A549 (cell line): Measurements from ENCODE around the gene PDS5B. TPM values are rescaled to one million over a fixed set of nuclear protein-coding genes. Genes with fewer than 3 reads are reported as not detected.

Experiments
- ATAC-seq, 2 experiments: fragments of 200-7000 bp in 1 of 2; fragments of >200 bp in 1 of 2; cut with Nextera tagmentation in 1 of 2; cut with Tn5 transposase in 1 of 2; 3 replicates each; pipeline versions ENCODE4 v1.8.0 to v1.9.1; 2018 to 2020; ENCODE audit warnings: mild to moderate bottlenecking in 1 of 2, moderate library complexity in 1 of 2
- CTCF ChIA-PET: fragments of 300-600 bp; sonication (Branson Sonifier 250); formaldehyde crosslinking; extraction: SDS; loops from one replicate; lab custom pipeline; 2021; ENCODE audit warnings: antibody characterized with exemption, inconsistent platforms; lab: Yijun Ruan, JAX
- POLR2A ChIA-PET: fragments of 350-600 bp; formaldehyde crosslinking; extraction: SDS; loops from one replicate; lab custom pipeline; 2021; ENCODE audit warnings: antibody characterized with exemption, inconsistent platforms; lab: Yijun Ruan, JAX
- DNase-seq, 2 experiments: peaks; one replicate each; pipeline versions ENCODE4 v3.0.0 to v3.0.0-alpha.2; 2011 to 2016; ENCODE audit warnings: low read depth in 1 of 2, low spot score in 1 of 2
- FAIRE-seq: peaks from 2 replicates; lab custom pipeline; 2011; peaks lifted over from hg19 to GRCh38; lab: Jason Lieb, UNC
- H3K27ac ChIP-seq, 2 experiments: fragments of >200 bp; sonication (Bioruptor Twin); formaldehyde crosslinking; 3 replicates each; pipeline ENCODE4 v1.5.1; 2016 to 2017
- H3K4me1 ChIP-seq: fragments of >200 bp; sonication (Bioruptor Twin); formaldehyde crosslinking; 3 replicates; pipeline ENCODE4 v1.6.1; 2016
- H3K4me2 ChIP-seq: fragments of >200 bp; sonication (Bioruptor Twin); formaldehyde crosslinking; 3 replicates; pipeline ENCODE4 v1.6.1; 2016
- H3K4me3 ChIP-seq: fragments of >200 bp; sonication (Bioruptor Twin); formaldehyde crosslinking; 3 replicates; pipeline ENCODE4 v1.5.1; 2016
- H3K9me3 ChIP-seq: fragments of >200 bp; sonication (Bioruptor Twin); formaldehyde crosslinking; 3 replicates; pipeline ENCODE4 v1.6.1; 2016
- ATOH8 ChIP-seq: fragments of 250-450 bp; sonication (Bioruptor Pico); IDR thresholded peaks from 2 replicates; pipeline ENCODE4 v1.5.0; 2020; ENCODE audit warnings: low read depth, mild to moderate bottlenecking, moderate library complexity
- BCL3 ChIP-seq: fragments of >200 bp; sonication (Bioruptor Twin); formaldehyde crosslinking; IDR thresholded peaks from 3 replicates; pipeline ENCODE4 v1.6.1; 2016
- BHLHE40 ChIP-seq: IDR thresholded peaks from 2 replicates; pipeline ENCODE4 v1.6.1; 2012; ENCODE audit warnings: low read depth, low read length, inconsistent platforms
- CBX8 ChIP-seq: fragments of 200-600 bp; sonication (generic); IDR thresholded peaks from 2 replicates; pipeline ENCODE4 v1.6.1; 2016
- CEBPB ChIP-seq, 2 experiments: fragments of >200 bp in 1 of 2; sonication (Bioruptor Twin) in 1 of 2; formaldehyde crosslinking in 1 of 2; IDR thresholded peaks; 2 replicates each; pipeline ENCODE4 v1.6.1; 2012 to 2016
- CHD2 ChIP-seq: fragments of 150-350 bp; IDR thresholded peaks from 2 replicates; pipeline ENCODE4 v1.6.1; 2014; ENCODE audit warnings: low read length; ENCODE audit not compliant: partially characterized antibody
- CHD4 ChIP-seq: fragments of 200-600 bp; sonication (generic); IDR thresholded peaks from 2 replicates; pipeline ENCODE4 v1.6.1; 2016; ENCODE audit warnings: antibody characterized with exemption, mild to moderate bottlenecking, borderline replicate concordance
- CTCF ChIP-seq: fragments of >200 bp; sonication (Bioruptor Twin); formaldehyde crosslinking; IDR thresholded peaks from 3 replicates; pipeline ENCODE4 v1.5.1; 2016
- EHMT2 ChIP-seq: fragments of 200-600 bp; sonication (generic); IDR thresholded peaks from 2 replicates; pipeline ENCODE4 v1.6.1; 2016; ENCODE audit warnings: antibody characterized with exemption, low read depth, mild to moderate bottlenecking, moderate library complexity
- FOXS1 ChIP-seq: fragments of 250-450 bp; sonication (Bioruptor Pico); IDR thresholded peaks from 2 replicates; pipeline ENCODE4 v1.5.0; 2020; ENCODE audit warnings: mild to moderate bottlenecking, moderate library complexity
- HES2 ChIP-seq: fragments of >200 bp; sonication (Bioruptor Twin); formaldehyde crosslinking; IDR thresholded peaks from 2 replicates; pipeline ENCODE4 v1.6.1; 2016
- HEYL ChIP-seq: fragments of 250-450 bp; sonication (Bioruptor Pico); IDR thresholded peaks from 2 replicates; pipeline ENCODE4 v1.8.0; 2021; ENCODE audit warnings: mild to moderate bottlenecking, moderate library complexity
- HOXB13 ChIP-seq: fragments of 250-450 bp; sonication (Bioruptor Pico); IDR thresholded peaks from 2 replicates; pipeline ENCODE4 v1.5.0; 2020; ENCODE audit warnings: low read depth, mild to moderate bottlenecking, moderate library complexity
- KDM5A ChIP-seq: fragments of 200-600 bp; sonication (generic); IDR thresholded peaks from 2 replicates; pipeline ENCODE4 v1.6.1; 2016; ENCODE audit warnings: antibody characterized with exemption, mild to moderate bottlenecking
- MAFK ChIP-seq: fragments of 450-650 bp; IDR thresholded peaks from 2 replicates; pipeline ENCODE4 v1.6.1; 2014; ENCODE audit not compliant: partially characterized antibody
- MAZ ChIP-seq: fragments of 150-350 bp; IDR thresholded peaks from 2 replicates; pipeline ENCODE4 v1.6.1; 2014; ENCODE audit warnings: antibody characterized with exemption, low read depth, low read length, borderline replicate concordance
- MYC ChIP-seq: IDR thresholded peaks from 2 replicates; pipeline ENCODE4 v1.6.1; 2012; ENCODE audit warnings: mild to moderate bottlenecking, inconsistent platforms, low read length, improper control_type of control experiment, borderline replicate concordance
- NFE2L2 ChIP-seq: fragments of 150-350 bp; conservative IDR thresholded peaks from 2 replicates; pipeline ENCODE4 v1.6.1; 2014; ENCODE audit warnings: low read length
- NR3C1 ChIP-seq: fragments of >200 bp; sonication (Bioruptor Twin); formaldehyde crosslinking; IDR thresholded peaks from 3 replicates; pipeline ENCODE4 v1.6.1; 2017
- PBX3 ChIP-seq: IDR thresholded peaks from 2 replicates; pipeline ENCODE4 v1.6.1; 2012
- PHF8 ChIP-seq: fragments of 200-600 bp; sonication (generic); IDR thresholded peaks from 2 replicates; pipeline ENCODE4 v1.6.1; 2016; ENCODE audit warnings: low read depth, mild to moderate bottlenecking, antibody characterized with exemption, moderate library complexity, borderline replicate concordance
- POLR2AphosphoS2 ChIP-seq: conservative IDR thresholded peaks from 2 replicates; pipeline ENCODE4 v1.6.1; 2012; ENCODE audit warnings: low read length, improper control_type of control experiment, inconsistent platforms
- RAD21 ChIP-seq, 2 experiments: fragments of >200 bp in 1 of 2; sonication (Bioruptor Twin) in 1 of 2; formaldehyde crosslinking in 1 of 2; IDR thresholded peaks in 1 of 2; conservative IDR thresholded peaks in 1 of 2; 2 replicates in 1 of 2; 3 replicates in 1 of 2; pipeline ENCODE4 v1.6.1; 2012 to 2018; ENCODE audit warnings: inconsistent platforms in 1 of 2
- RFX5 ChIP-seq: fragments of 450-650 bp; IDR thresholded peaks from 2 replicates; pipeline ENCODE4 v1.7.1; 2014; ENCODE audit warnings: antibody characterized with exemption, mild to moderate bottlenecking, moderate library complexity
- RNF2 ChIP-seq: fragments of 200-600 bp; sonication (generic); IDR thresholded peaks from 2 replicates; pipeline ENCODE4 v1.6.1; 2016; ENCODE audit warnings: low read depth, mild to moderate bottlenecking, antibody characterized with exemption, moderate library complexity, borderline replicate concordance
- SMC3 ChIP-seq: fragments of >200 bp; sonication (Bioruptor Twin); formaldehyde crosslinking; IDR thresholded peaks from 3 replicates; pipeline ENCODE4 v1.6.1; 2018; ENCODE audit warnings: inconsistent platforms
- SREBF2 ChIP-seq: fragments of 450-650 bp; IDR thresholded peaks from 2 replicates; pipeline ENCODE4 v1.6.1; 2014; ENCODE audit warnings: mild to moderate bottlenecking, moderate library complexity
- TFCP2L1 ChIP-seq: fragments of 250-450 bp; sonication (Bioruptor Pico); IDR thresholded peaks from 2 replicates; pipeline ENCODE4 v1.5.0; 2021; ENCODE audit warnings: mild to moderate bottlenecking
- TP53 ChIP-seq: fragments of 250-450 bp; sonication (Bioruptor Pico); IDR thresholded peaks from 2 replicates; pipeline ENCODE4 v1.5.0; 2021; ENCODE audit warnings: mild to moderate bottlenecking, moderate library complexity
- ZC3H11A ChIP-seq: fragments of 450-650 bp; IDR thresholded peaks from 2 replicates; pipeline ENCODE4 v1.6.1; 2014; ENCODE audit warnings: antibody characterized with exemption, mild to moderate bottlenecking
- ZFP36 ChIP-seq: fragments of 450-650 bp; IDR thresholded peaks from 2 replicates; pipeline ENCODE4 v1.6.1; 2014; ENCODE audit warnings: borderline replicate concordance; ENCODE audit not compliant: partially characterized antibody
- ZNF302 ChIP-seq: fragments of 250-450 bp; sonication (Bioruptor Pico); IDR thresholded peaks from 2 replicates; pipeline ENCODE4 v1.9.0; 2021; ENCODE audit warnings: inconsistent platforms, mild to moderate bottlenecking, moderate library complexity
- ZSCAN20 ChIP-seq: fragments of 250-450 bp; sonication (Bioruptor Pico); IDR thresholded peaks from 2 replicates; pipeline ENCODE4 v1.8.0; 2022; ENCODE audit warnings: mild to moderate bottlenecking, moderate library complexity
- WGBS: methylation state at CpG from one replicate; pipeline ENCODE4 v1.1.6; 2017; ENCODE audit errors: missing lambda C conversion rate; 5-methylcytosine and 5-hydroxymethylcytosine counted together
- polyA plus RNA-seq, 4 experiments: library from polyadenylated mRNA; depleted of rRNA in 3 of 4; stranded (reverse); fragments of >200 nt; fragmentation: RNase III in 1 of 4; extraction: RNeasy Plus Mini Kit Qiagen cat#74134 plus additional on column Dnase treatment in 1 of 4; gene quantifications; 2 replicates in 3 of 4; 3 replicates in 1 of 4; pipeline ENCODE4 v1.2.3, GENCODE V29; 2011 to 2017

PDS5B gene
- polyA plus RNA-seq, 2 of the 4 experiments (the other 2 are of a cell fraction) = 10.6 to 16.0 TPM

- TF ChIP-seq POLR2AphosphoS2 (no peak), CHD4 (no peak), RAD21 (conservative IDR thresholded peaks at IDR 0.05 in 1 of 2, IDR thresholded peaks at IDR 0.05 in 1 of 2) (no peak), RFX5 (no peak), MYC (no peak), HEYL (CRISPR knock-in tag) (no peak), ZC3H11A (no peak), TFCP2L1 (CRISPR knock-in tag) (no peak), PHF8 (no peak), MAFK (no peak), MAZ (no peak), CBX8 (no peak), HOXB13 (CRISPR knock-in tag) (no peak), SMC3 (no peak), TP53 (CRISPR knock-in tag) (no peak), FOXS1 (CRISPR knock-in tag) (no peak), ZSCAN20 (no peak), CTCF (no peak)
- FAIRE-seq (no peak), ATAC-seq (no peak), DNase-seq (no peak)
- no peak overlapping the region for H3K4me3 ChIP-seq
- POLR2A ChIA-PET = no interaction called here
- no peak overlapping the region for H3K27ac ChIP-seq
- 0 out of 3 replicates have a peak, but pooled peaks cover 3% of the 10 kb centered on the region for H3K4me1 ChIP-seq
- 83% methylated on average over 1 of the region's 1 CpG for WGBS
- H3K9me3 ChIP-seq = no peaks in the 10 kb centered on the region
- H3K4me2 ChIP-seq = no peak overlapping the region
- CTCF ChIA-PET = no interaction called here
Observed at GRCh38 chr13:32609428-32609827, 23.2 kb downstream of the PDS5B start.

GRCh38 chr13:32610538-32610937 lies 24.3 kb downstream of the PDS5B start:
- no peak overlapping the region for H3K27ac ChIP-seq
- H3K4me3 ChIP-seq = no peak overlapping the region
- FAIRE-seq = no peak
- no peak for TF ChIP-seq CEBPB (IDR thresholded peaks at IDR 0.05)
- TF ChIP-seq MYC = no peak
- TF ChIP-seq MAZ = no peak
- no peak for TF ChIP-seq EHMT2
- TF ChIP-seq HES2 = no peak
- no peak for TF ChIP-seq ZNF302 (CRISPR knock-in tag)
- TF ChIP-seq NR3C1 = no peak
- no peak for TF ChIP-seq RNF2
- no peak for TF ChIP-seq PBX3
- no peak for TF ChIP-seq KDM5A
- TF ChIP-seq TFCP2L1 (CRISPR knock-in tag) = no peak
- no peak for TF ChIP-seq NFE2L2
- no peak for TF ChIP-seq ZFP36
- no peak for TF ChIP-seq CHD2
- no peak for TF ChIP-seq SREBF2
- no peak for TF ChIP-seq BHLHE40
- no peak for TF ChIP-seq BCL3
- no peak for TF ChIP-seq ATOH8
- DNase-seq = no peak
- no peak overlapping the region for H3K4me2 ChIP-seq
- CTCF ChIA-PET = no interaction called here
- 76% methylated on average over 1 of the region's 1 CpG for WGBS
- POLR2A ChIA-PET = no interaction called here
- H3K4me1 ChIP-seq = 0 out of 3 replicates have a peak, but pooled peaks cover 3% of the 10 kb centered on the region
- H3K9me3 ChIP-seq = no peaks in the 10 kb centered on the region
- ATAC-seq = no peak
